Umbilical cord (tissue), 2 donors: Measurements from ENCODE around the gene RERG. TPM values are rescaled to one million over a fixed set of nuclear protein-coding genes. Genes with fewer than 3 reads are reported as not detected.
"Not testable (repeated sequence)": the region's sequence is repeated elsewhere in the genome, so short reads cannot be mapped to it uniquely, and the experiment has no call there.

ENCODE experiments used
- DNase-seq: peaks from one replicate; pipeline ENCODE4 v3.0.0-alpha.2; 2015; ENCODE audit warnings: low spot score
- total RNA-seq: library from RNA; depleted of rRNA; stranded (reverse); fragments of >200 nt; gene quantifications from one replicate; pipeline ENCODE4 v1.2.3, GENCODE V29; 2014; ENCODE audit warnings: low replicate concordance; ENCODE audit not compliant: insufficient read depth

Gene RERG
- total RNA-seq, 1 donor from 2014 or later, result 33.7 TPM

- peak; percentile 55 for DNase-seq
Measured at GRCh38 chr12:15151161-15152091, 69.8 kb downstream of the RERG start.

GRCh38 chr12:15146585-15146984, 74.6 kb downstream of the RERG start:
- DNase-seq, result peak; percentile 96

- DNase-seq, result no peak
Measured at GRCh38 chr12:15143467-15143866, 77.8 kb downstream of the RERG start.

- no peak for DNase-seq
Measured at GRCh38 chr12:15142711-15143110, 78.5 kb downstream of the RERG start.

GRCh38 chr12:15131431-15131830, 89.8 kb downstream of the RERG start:
- peak; percentile 25 for DNase-seq

- no peak for DNase-seq
Measured at GRCh38 chr12:15130541-15130940, 90.7 kb downstream of the RERG start.

GRCh38 chr12:15123401-15123800, 97.8 kb downstream of the RERG start:
- no peak for DNase-seq

- DNase-seq, result no peak
Measured at GRCh38 chr12:15122344-15122743, 98.9 kb downstream of the RERG start.

GRCh38 chr12:15118955-15119354, 102.3 kb downstream of the RERG start:
- no peak for DNase-seq

GRCh38 chr12:15116983-15117382, 104.2 kb downstream of the RERG start:
- no peak for DNase-seq

GRCh38 chr12:15116086-15116485, 105.1 kb downstream of the RERG start:
- DNase-seq, result peak; percentile 45

- no peak for DNase-seq
Measured at GRCh38 chr12:15115434-15115833, 105.8 kb downstream of the RERG start.

GRCh38 chr12:15114501-15114900, 106.7 kb downstream of the RERG start:
- DNase-seq, result no peak

GRCh38 chr12:15092826-15093225, 128.4 kb downstream of the RERG start:
- DNase-seq, result no peak

GRCh38 chr12:15090441-15090840, 130.8 kb downstream of the RERG start:
- no peak for DNase-seq

GRCh38 chr12:15088105-15088504, 133.1 kb downstream of the RERG start:
- no peak for DNase-seq

- not testable (repeated sequence) for DNase-seq
Measured at GRCh38 chr12:15077751-15078150, 143.5 kb downstream of the RERG start.

GRCh38 chr12:15074351-15074750, 146.9 kb downstream of the RERG start:
- no peak for DNase-seq

- DNase-seq, result no peak
Measured at GRCh38 chr12:15059123-15059522, 162.1 kb downstream of the RERG start.
